Keratinocyte (primary cell): ENCODE measurements around the gene KRT2. TPM values are rescaled to one million over a fixed set of nuclear protein-coding genes. Genes with fewer than 3 reads are reported as not detected.

Experiments
- DNase-seq: peaks from one replicate; pipeline ENCODE4 v3.0.0-alpha.2; 2011; ENCODE audit warnings: low read depth, missing footprints, low spot score
- FAIRE-seq: peaks from 2 replicates; lab custom pipeline; 2011; peaks lifted over from hg19 to GRCh38; lab: Jason Lieb, UNC
- H2AFZ ChIP-seq: 2 replicates; pipeline ENCODE4 v1.6.0; 2012; ENCODE audit warnings: low read length, control low read depth, inconsistent platforms; ENCODE audit not compliant: control insufficient read depth
- H3K27ac ChIP-seq: 2 replicates; pipeline ENCODE4 v1.5.1; 2011; ENCODE audit warnings: low read length; ENCODE audit not compliant: control insufficient read depth, insufficient read depth
- H3K27me3 ChIP-seq: 3 replicates; pipeline ENCODE4 v1.6.0; 2011; ENCODE audit warnings: low read length; ENCODE audit not compliant: control insufficient read depth, insufficient read depth; ENCODE audit errors: extremely low read depth
- H3K36me3 ChIP-seq, 2 experiments: 2 replicates in 1 of 2; 3 replicates in 1 of 2; pipeline ENCODE4 v1.5.1; 2011; ENCODE audit warnings: low read length in 2 of 2, mild to moderate bottlenecking in 1 of 2; ENCODE audit not compliant: control insufficient read depth in 2 of 2, insufficient read depth in 2 of 2; ENCODE audit errors: extremely low read depth in 1 of 2
- H3K4me1 ChIP-seq: 3 replicates; pipeline ENCODE4 v1.5.1; 2011; ENCODE audit warnings: low read length; ENCODE audit not compliant: control insufficient read depth, insufficient read depth; ENCODE audit errors: extremely low read depth
- H3K4me2 ChIP-seq: 3 replicates; pipeline ENCODE4 v1.6.0; 2011; ENCODE audit warnings: low read depth, low read length; ENCODE audit not compliant: control insufficient read depth, insufficient read depth; ENCODE audit errors: extremely low read depth
- H3K4me3 ChIP-seq, 3 experiments: fragments of 200-600 bp in 1 of 3; sonication (generic) in 1 of 3; 2 replicates in 2 of 3; 3 replicates in 1 of 3; pipeline ENCODE4 v1.5.1; 2011 to 2016; ENCODE audit warnings: low read length in 3 of 3, mild to moderate bottlenecking in 3 of 3, control low read depth in 2 of 3, inconsistent platforms in 1 of 3, low read depth in 1 of 3, mixed read lengths in 1 of 3, mixed run types in 1 of 3, moderate library complexity in 1 of 3; ENCODE audit not compliant: control insufficient read depth in 2 of 3, insufficient read depth in 2 of 3; ENCODE audit errors: extremely low read depth in 1 of 3
- H3K79me2 ChIP-seq: 2 replicates; pipeline ENCODE4 v1.6.0; 2012; ENCODE audit warnings: low read length; ENCODE audit not compliant: control insufficient read depth, insufficient read depth
- H3K9ac ChIP-seq: 3 replicates; pipeline ENCODE4 v1.6.0; 2011; ENCODE audit warnings: low read length; ENCODE audit not compliant: control insufficient read depth, insufficient read depth; ENCODE audit errors: extremely low read depth
- H3K9me1 ChIP-seq: 3 replicates; pipeline ENCODE4 v1.6.0; 2011; ENCODE audit warnings: low read length; ENCODE audit not compliant: control insufficient read depth, insufficient read depth; ENCODE audit errors: extremely low read depth
- H3K9me3 ChIP-seq: 2 replicates; pipeline ENCODE4 v1.5.1; 2012; ENCODE audit warnings: low read depth, low read length; ENCODE audit not compliant: control insufficient read depth
- H4K20me1 ChIP-seq: 3 replicates; pipeline ENCODE4 v1.6.0; 2011; ENCODE audit warnings: low read length; ENCODE audit not compliant: control insufficient read depth, insufficient read depth; ENCODE audit errors: extremely low read depth
- EZH2 ChIP-seq: IDR thresholded peaks from one replicate; pipeline ENCODE4 v1.6.1; 2012; ENCODE audit warnings: inconsistent platforms, mild to moderate bottlenecking, low read length, moderate library complexity
- dilution Hi-C: fragments of 300-500 bp; cut with MboI; formaldehyde crosslinking; loops from one replicate; pipeline ENCODE4 v1.7.0; 2020; ENCODE audit warnings: low sequenced_read_pairs; ENCODE audit not compliant: extremely low pct_ligation_motif_present
- polyA plus RNA-seq, 5 experiments: library from polyadenylated mRNA; depleted of rRNA in 3 of 5; stranded (reverse) in 3 of 5; stranded (forward) in 1 of 5; unstranded in 1 of 5; fragments of >200 nt; gene quantifications; 1 replicate in 1 of 5; 2 replicates in 3 of 5; 3 replicates in 1 of 5; pipeline versions ENCODE4 v1.2.1 to v1.2.3, GENCODE V29; 2011 to 2012; ENCODE audit warnings: missing spikeins in 2 of 5, low read depth in 1 of 5, low replicate concordance in 1 of 5
- TF ChIP-seq, protein P1 (sequence below), 3 experiments: IDR thresholded peaks in 1 of 3; conservative IDR thresholded peaks in 1 of 3; optimal IDR thresholded peaks in 1 of 3; 2 replicates in 2 of 3; 3 replicates in 1 of 3; pipeline versions ENCODE3 to v1.5.1; 2011; ENCODE audit warnings: low read length in 3 of 3, mild to moderate bottlenecking in 3 of 3, moderate library complexity in 2 of 3, control low read depth in 1 of 3, inconsistent platforms in 1 of 3; ENCODE audit not compliant: insufficient read depth in 2 of 3; ENCODE audit errors: extremely low read depth in 1 of 3

The KRT2 gene
- polyA plus RNA-seq, 1 donor (not counting 4 experiments of a cell fraction or from before 2014, with no cell fraction given): 0.69 TPM

DNA sequence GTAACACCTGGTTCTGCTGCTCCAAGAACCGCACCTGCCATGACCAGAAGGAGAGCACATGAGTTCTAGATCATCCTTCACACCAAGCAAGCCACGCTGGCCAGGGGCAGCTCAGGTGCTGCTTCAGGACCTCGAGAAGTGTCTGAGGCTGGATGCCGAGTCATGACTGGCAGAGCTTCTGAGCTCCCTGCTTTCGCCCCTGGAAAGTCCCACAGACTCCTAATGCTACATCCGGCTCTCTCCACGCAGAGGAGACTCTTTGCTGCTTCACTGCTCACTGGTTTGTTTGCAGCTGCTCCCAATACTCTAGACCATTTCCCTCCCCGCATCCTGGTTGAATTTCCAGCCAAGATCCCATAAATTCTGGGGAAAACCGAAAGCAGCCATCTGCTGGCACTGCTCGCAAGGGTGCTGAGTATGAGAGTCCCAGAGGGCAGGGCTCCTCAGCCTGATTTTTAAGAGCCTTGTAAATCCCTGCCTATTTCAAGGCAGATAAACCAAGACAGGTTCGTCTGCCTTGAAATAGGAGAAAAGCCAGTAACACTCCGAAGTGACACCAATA lies 1.4 kb downstream of the KRT2 start:
- Histone ChIP-seq H3K9me1 (no peaks in the 10 kb centered on the region), H3K4me3 (peak overlapping the region in 1 of 3 experiments; percentile 11), H4K20me1 (no peaks in the 10 kb centered on the region), H3K27ac (no peak overlapping the region), H3K4me1 (peaks cover 11% of the 10 kb centered on the region), H3K36me3 (no peaks in the 10 kb centered on the region), H3K79me2 (no peaks in the 10 kb centered on the region), H3K9me3 (peaks cover 2% of the 10 kb centered on the region), H2AFZ (peak overlapping the region; percentile 1), H3K4me2 (peak overlapping the region; percentile 60), H3K27me3 (peaks cover 8% of the 10 kb centered on the region), H3K9ac (no peak overlapping the region)
- TF ChIP-seq EZH2: no peak
- TF ChIP-seq, protein P1, sequence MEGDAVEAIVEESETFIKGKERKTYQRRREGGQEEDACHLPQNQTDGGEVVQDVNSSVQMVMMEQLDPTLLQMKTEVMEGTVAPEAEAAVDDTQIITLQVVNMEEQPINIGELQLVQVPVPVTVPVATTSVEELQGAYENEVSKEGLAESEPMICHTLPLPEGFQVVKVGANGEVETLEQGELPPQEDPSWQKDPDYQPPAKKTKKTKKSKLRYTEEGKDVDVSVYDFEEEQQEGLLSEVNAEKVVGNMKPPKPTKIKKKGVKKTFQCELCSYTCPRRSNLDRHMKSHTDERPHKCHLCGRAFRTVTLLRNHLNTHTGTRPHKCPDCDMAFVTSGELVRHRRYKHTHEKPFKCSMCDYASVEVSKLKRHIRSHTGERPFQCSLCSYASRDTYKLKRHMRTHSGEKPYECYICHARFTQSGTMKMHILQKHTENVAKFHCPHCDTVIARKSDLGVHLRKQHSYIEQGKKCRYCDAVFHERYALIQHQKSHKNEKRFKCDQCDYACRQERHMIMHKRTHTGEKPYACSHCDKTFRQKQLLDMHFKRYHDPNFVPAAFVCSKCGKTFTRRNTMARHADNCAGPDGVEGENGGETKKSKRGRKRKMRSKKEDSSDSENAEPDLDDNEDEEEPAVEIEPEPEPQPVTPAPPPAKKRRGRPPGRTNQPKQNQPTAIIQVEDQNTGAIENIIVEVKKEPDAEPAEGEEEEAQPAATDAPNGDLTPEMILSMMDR (optimal IDR thresholded peaks at IDR 0.05 in 1 of 3, IDR thresholded peaks at IDR 0.05 in 1 of 3, conservative IDR thresholded peaks at IDR 0.05 in 1 of 3; ENCODE audit: extremely low read depth in 1 of 3, insufficient read depth in 2 of 3, low read length in 3 of 3): no peak
- DNase-seq: no peak
- FAIRE-seq: no peak
- dilution Hi-C loops: no loop called here

DNA sequence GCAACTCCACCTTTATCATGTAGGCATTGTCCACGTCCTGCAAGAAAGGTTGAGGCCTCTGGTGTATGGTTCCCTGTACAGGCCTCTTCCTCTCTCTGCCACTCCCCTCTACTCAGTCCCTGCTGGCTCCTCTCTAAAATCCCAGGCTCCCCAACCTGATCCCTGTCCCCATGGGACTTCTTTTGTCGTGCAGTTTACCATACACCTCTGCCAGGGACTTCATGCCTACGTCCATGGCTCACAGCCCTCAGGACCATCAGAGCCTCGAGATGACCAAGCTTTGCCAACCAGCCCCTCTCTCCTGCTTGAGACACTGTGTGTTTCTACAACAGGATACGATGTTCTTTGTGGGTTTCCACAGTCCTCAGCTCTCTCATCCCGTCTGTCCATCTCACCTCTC lies 2.9 kb downstream of the KRT2 start:
- peaks cover 2% of the 10 kb centered on the region for H3K9me3 ChIP-seq
- no peak overlapping the region for H2AFZ ChIP-seq
- dilution Hi-C loops: no loop called here
- peaks cover 5% of the 10 kb centered on the region for H3K4me1 ChIP-seq
- no peaks in the 10 kb centered on the region for H3K9me1 ChIP-seq
- H3K79me2 ChIP-seq: no peaks in the 10 kb centered on the region
- no peaks in the 10 kb centered on the region for H3K36me3 ChIP-seq
- FAIRE-seq (no peak), DNase-seq (no peak)
- no peak overlapping the region for H3K4me3 ChIP-seq
- no peaks in the 10 kb centered on the region for H4K20me1 ChIP-seq
- TF ChIP-seq, protein P1 (optimal IDR thresholded peaks at IDR 0.05 in 1 of 3, IDR thresholded peaks at IDR 0.05 in 1 of 3, conservative IDR thresholded peaks at IDR 0.05 in 1 of 3; ENCODE audit: extremely low read depth in 1 of 3, insufficient read depth in 2 of 3, low read length in 3 of 3): no peak
- TF ChIP-seq EZH2: no peak
- H3K27ac ChIP-seq: no peak overlapping the region
- no peak overlapping the region for H3K9ac ChIP-seq
- H3K4me2 ChIP-seq: no peak overlapping the region
- H3K27me3 ChIP-seq: peaks cover 14% of the 10 kb centered on the region
